Measurements from ENCODE around the gene RUNX1.
"Not testable (repeated sequence)": the region's sequence is repeated elsewhere in the genome, so short reads cannot be mapped to it uniquely, and the experiment has no call there.

The RUNX1 gene

DNA sequence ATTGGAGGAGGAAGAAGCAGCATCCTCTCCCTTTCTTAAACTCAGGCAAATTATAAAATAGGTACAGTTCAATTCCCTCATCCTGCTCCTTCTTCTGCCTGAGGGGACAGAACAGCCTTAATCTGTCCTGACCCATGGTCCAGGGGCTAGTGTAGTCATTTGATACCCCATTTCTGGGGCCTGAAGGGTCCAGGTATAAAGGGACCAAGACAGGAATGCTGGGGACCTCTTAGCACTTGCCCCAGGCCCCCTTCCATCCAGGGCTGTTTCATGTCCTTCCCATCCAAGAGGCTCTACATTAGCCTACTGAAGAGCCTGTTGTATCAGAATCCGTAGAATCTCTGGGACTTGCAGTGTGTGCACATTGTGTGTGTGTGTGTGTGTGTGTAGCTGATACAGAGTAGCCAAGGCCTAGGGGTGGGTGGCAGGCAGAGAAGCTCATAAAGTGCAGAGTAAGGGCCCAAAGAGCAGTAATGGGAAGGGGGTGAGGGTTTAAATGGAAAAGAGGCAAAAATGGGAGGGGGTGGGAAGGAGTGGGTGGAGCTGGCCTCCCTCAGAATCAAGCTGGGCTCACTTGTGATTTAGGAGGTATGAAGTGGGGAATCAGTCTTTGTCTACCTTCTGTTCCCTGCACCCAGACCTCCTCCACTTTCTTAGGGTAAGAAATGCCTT is 32.4 kb downstream of the RUNX1 start:
- no peak for DNase-seq (ENCODE audit: low spot score)

DNA sequence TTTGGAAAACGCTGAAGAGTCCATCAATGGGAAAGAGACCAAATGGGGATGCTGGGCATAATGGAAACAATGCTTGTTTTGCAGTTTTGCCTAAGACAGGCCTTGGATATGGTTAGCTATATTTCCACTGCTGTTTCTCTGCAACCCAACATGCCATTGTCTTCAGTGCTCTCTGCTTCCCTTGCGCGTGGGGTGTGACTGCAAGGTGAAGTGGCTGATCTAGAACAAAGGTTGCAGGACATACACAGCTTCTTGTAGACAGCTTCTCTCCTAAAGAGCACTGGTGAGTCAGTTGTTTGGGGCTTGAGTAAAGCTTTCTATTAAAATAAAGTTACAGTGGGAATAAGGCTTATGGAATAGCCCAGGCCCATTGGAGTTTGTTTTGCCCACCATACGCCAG is 33.0 kb downstream of the RUNX1 start:
- no peak for DNase-seq (ENCODE audit: low spot score)

DNA sequence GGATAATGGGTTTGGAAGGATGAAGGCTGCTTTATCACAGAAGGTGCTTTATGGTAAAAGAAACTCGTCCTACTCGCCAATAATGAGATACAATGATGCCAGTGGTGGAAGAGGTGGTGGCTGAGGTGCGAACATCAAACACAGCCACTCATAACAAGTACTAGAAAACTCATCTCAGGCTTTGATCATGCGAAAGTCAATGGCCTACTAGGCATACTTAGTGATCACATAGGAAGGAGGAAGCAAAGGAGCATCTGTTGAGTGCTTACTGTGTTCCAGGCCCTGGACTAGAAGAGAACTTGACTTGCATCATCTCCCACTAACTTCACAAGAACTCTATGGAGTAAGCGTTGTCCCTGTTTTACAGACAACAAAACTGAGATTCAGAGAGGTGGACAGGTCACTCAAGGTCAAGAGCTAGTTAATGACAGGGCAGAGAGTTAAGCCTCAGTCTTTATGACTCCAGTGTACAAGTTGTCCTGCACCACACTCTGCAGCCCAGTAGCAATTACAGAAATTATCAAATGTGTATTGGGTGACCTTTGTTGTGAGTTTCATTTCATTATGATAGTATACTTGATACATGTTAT is 33.6 kb downstream of the RUNX1 start:
- DNase-seq (ENCODE audit: low spot score), result no peak

DNA sequence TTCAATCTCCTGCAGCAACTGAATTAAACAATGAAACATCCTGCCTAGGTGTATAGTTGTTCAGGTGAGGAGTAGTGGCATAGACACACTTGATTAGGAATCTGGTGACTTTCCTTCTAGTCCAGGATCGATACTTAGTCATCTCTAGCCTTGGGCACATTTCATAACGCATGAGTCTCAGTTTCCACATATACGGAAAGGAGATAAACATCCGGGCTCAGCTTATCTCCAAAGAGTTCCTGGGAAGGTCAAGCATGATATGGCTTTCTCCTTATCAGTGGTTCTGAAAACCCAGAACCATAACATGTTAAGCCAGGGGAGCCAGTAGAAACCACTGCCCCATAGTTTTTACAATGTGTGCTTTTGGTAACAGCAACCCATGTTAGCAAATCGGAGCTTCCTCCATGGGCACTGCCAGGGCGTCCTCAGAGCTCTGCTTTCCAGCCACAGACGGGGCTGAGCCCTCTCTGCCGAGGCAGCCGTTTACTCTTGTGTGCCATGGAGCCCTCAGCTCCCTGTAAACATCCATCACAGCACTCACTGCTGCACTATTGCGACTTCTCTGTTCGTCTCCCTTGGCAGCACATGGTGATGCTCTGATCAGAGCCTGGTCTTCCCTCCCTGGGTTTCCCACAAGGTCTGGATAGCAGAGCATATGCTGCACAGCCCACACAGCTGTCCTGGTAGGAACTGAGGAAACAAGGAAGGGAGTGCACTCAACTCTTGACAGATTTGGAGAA is 34.6 kb downstream of the RUNX1 start:
- DNase-seq (ENCODE audit: low spot score), result no peak

DNA sequence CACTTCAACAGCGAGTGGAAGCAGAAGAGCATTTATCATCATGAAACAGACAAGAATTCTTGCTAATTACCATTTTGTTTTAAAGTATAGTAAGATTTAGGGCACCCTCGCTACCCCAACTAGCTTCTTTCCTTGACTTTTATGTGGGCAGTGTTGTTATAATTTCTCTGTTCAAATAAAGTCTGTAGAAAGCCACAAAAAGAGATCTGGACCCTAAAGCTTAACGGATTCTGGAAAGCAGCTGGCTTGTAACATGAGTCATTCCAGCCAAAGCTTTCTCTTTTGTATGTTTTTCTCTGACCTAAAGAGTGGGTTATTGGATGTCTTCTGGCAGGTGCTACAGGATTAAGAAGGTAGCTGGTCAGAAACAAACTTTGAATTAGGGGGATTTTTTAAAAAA is 37.4 kb downstream of the RUNX1 start:
- no peak for DNase-seq (ENCODE audit: low spot score)

DNA sequence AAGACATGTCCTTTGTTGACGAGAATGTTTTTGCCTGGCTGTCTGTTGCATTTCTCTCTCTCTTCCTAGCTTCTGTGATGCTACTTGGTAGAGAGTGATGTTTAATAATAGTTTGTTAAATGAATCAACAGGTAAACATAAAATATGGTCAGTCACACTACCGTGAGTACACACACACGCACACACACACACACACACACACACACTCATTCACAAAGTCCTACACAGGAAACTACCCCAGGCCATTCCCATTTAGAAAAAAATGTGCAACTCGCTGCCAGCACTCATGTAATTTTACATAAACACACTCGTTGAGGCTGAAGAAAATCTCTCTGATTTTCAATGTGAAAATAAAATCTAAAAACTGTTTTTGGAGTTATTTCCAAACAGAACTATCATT is 38.7 kb downstream of the RUNX1 start:
- no peak for DNase-seq (ENCODE audit: low spot score)

DNA sequence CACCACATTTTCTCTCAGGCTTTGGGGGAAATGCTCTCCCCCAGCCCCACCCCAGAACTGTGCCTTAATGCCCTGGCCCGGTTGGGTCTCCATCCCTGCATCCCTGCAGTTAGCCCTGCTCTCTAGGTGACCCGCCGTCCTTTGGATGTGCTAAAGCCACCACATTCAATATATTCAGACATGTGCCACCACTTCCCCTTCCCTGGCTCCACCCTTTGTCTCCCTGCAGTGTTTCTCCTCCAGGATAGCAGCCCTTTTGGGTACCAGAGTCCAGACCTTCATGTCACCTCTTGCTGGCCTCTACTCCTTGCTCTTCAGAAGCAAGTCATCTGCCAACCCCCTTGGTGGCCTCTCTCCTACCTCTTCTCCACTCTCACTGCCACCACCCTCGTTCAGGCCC is 41.8 kb downstream of the RUNX1 start:
- no peak for DNase-seq (ENCODE audit: low spot score)

DNA sequence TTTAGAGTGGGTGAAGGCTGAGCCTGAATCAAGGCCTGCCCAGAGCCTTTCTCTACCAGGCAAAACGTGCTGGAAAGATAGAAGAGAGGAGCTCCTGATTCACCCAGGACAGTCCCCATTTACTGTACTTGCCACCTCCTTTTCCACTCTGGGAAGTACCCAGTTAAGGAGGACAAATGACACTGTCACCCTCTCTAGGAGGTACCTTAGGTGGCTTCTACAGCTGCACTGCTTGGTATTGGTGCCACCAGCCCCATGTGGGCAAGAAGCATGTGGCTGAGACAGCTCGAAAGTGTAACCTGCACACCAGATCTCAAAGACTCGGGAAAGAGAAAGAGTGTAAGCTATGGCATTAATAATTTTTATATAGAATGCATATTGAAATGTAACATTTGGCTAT is 42.3 kb downstream of the RUNX1 start:
- DNase-seq (ENCODE audit: low spot score), result no peak

DNA sequence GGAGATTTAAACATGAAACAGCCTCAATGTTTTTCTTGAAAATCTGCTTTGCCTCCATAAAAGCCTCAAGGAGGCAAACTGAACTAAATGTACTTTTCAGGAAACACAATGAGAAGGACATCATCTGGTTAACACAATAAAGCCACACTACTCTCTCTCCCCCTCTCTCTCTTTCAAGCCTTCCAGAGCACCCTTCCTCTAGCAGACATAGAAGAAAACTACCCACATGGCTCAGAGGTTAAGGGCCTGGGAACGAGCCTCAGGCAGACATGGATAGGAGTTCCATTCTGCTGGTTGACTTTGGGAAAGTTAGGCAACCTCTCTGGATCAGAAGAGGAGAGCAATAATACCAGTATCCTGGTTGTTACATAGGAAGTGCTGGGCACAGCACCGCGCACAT is 42.9 kb downstream of the RUNX1 start:
- DNase-seq (ENCODE audit: low spot score), result no peak

DNA sequence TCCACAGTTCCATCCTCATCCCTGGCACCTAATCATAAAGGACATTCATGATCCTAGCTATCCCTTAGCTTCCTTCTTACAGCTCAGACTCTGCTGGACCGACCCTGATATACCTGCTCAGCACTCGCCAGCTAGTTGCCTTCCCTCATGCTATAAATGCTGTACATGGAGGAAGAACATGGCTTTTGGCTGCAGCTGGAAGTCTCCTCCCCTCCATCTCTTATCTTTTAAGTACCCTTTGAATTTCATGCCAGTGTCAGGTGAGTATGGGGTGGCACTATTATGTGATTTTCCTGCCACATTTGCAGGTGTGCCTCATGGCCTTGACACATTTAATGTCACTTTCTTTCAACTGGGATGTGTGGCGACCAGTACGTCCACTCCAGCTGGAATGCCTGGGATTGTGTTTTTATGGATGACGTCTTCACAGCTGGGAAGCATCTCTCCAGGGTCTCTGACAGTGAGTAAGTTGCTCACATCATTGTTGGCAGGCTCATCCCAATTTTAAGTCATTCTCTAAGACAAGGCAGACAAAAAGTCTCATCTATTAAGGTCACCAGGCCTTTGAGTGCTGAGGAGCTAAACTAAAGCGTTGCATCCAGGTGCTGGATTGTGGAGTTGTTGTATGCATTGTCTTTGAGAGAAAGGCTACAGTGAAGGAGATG is 43.4 kb downstream of the RUNX1 start:
- no peak for DNase-seq (ENCODE audit: low spot score)

DNA sequence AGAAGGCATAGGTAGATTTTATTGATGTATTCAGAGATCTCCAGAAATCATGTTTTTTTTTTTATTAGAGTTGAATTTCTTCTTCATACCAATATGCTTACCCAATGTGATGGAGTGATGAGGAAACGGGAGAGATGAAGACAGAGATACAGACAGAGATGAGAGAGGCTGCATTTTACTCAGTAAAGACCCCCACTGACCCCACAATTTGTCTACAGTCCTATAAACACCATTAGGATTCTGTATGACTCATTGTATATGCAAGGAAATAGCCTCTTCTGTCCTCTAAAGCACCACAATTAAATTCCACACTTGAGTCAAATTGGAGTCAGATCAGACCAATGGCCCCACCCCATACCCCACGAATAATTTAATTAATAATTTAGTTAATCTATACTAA is 44.0 kb downstream of the RUNX1 start:
- DNase-seq (ENCODE audit: low spot score), result no peak

DNA sequence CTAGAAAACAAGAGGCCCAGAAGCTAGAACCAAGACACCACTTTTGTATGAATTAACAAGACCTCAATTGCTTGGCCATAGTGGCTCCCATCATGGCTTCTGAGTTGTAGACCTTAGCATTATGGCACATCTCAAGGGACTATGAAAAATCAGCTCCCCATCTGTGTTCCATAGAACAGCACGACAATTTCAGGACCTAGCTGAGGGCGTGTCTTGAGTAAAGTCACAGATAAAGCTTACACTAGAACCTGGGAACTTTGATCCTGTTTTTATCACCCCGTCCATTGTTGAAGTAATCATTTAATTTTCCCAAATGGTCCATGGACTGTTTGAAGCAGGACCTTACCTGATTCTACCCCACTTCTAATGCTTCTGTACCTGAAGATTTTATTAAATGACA is 44.8 kb downstream of the RUNX1 start:
- no peak for DNase-seq (ENCODE audit: low spot score)

DNA sequence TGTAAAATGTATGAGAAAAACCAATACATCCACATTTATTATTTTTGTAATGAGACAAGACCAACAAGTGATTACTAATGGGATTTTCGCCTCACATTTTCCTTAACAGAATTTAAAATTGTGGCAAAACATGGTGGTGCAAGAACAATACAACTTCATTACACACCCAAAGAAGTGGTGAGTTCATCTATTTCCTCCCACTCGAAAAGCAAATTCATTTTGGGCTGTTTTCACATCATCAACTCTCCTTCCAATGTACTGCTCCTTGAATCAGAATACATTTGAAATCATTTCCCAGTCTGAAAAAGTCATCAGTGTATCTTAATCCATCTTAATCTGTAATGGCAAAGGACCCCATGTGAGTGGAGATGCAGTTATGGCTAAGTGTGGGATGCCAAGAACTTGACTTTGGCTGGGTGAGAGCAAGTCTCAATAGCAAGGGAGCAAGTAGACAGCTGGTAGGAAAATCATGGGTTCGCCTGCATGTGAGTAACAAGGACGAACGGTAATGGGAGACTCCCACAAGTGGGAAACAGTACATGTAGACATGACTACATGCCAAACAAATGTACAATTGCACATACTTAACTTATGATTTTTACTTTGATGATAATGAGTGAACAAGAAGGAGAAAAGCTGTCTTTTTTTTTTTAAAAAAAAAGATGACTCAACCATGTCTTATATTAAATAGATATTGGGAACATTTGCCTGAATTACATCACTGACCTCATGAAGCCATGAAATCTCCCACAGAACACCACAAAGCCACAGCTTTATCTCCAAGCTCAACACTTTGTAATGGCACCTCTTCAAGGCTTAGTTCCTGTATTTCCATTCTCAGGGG is 46.0 kb downstream of the RUNX1 start:
- no peak for DNase-seq (ENCODE audit: low spot score)

DNA sequence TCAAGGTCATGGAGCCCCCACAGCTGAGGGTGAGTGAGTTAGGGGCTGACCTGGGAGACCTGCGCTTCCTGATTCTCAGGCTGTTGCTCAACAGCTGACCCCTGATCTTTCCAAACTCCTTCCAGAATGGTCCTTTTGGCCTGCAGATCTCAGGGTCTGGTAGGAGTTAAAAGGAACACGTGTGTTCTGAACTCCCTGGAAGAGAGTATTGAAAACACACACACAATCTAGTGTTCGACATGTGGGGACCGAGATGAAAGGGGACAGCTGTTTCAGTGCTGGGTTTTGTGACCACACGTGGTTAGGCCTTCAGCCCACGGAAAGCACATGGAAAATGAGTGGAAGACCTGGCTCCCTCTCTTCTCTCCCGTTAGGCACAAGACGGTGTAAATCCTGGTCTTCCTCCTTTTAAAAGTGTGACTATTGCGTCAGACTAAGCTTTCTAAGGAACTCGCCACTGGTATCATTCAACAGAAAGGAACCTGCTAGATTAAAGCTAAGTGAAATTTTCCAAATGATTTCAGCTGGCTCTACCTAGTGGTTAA is 49.6 kb downstream of the RUNX1 start:
- no peak for DNase-seq (ENCODE audit: low spot score)

DNA sequence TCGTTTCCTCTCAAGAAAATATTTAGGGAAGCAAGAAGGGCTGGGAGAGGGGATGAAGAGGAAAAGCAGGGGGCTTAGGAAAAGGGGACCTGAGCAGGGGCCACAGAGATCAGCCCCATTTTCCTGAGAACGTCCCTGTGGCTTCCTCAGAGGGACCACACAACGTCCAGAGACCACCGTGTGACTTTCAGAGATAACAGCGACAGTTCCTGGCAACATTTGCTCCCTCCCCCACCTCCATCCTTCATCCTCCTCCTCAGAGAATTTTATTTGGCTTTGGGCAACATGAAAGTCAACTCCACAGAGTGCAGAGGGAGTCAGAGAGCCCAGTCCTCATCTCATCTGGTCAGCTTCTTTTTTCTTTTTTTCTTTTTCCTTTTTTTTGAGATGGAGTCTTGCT is 50.9 kb downstream of the RUNX1 start:
- DNase-seq (ENCODE audit: low spot score), result no peak

DNA sequence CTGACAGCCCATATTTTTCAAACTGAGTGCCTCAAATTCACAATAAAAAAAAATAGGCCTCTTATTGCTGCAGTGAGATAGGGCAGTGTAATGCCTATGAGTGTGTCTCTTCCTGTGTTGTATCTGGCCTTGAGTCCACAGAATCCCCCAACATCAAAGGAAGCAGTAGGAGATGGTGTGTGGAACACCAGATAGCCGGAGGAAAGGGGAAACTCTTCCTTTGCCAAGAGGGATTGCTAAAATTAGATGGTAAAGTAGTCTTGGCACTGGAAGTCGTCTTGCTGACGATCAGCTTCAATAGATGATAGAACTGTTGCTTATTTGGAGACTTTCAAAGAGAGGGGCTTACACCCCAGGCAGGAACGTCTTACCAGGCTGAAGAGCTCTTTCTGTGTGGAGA is 51.8 kb downstream of the RUNX1 start:
- DNase-seq (ENCODE audit: low spot score), result no peak

DNA sequence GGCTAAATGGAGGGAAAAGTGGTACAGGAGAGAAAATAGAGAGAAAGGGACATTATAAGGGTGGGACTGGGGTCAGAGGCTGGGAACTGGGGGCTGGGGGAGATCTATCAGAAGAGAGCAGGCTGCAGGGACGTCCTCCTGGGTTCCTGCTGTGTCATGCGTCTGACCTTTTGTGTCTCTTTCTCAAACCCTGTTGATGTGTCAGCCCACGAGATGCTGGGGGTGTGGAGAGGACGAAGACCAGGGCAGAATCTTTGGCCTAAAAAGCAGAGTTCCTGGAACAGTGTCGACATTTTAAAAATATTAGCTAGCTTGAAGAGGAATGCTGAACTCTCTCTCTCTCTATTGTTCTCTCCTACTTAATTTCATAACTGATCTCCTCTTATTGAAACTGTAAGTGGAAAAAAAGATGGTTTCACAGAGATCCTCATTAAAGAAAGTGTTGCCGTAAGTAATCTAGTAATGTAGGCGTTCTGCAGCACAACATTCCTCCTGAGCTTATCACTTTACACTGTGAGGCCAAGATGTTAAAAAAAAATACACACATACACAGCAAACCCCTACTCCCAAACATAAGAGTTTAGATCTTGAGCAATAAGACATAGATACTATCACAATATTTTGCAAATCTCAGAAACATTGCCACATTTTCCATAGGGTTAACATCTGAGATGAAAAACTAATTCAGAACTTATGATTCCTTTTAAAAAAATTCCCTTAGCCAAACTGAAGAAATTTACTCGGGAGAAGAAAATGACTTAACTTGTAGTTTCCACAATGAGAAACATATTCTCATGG is 52.6 kb downstream of the RUNX1 start:
- DNase-seq (ENCODE audit: low spot score), result no peak

DNA sequence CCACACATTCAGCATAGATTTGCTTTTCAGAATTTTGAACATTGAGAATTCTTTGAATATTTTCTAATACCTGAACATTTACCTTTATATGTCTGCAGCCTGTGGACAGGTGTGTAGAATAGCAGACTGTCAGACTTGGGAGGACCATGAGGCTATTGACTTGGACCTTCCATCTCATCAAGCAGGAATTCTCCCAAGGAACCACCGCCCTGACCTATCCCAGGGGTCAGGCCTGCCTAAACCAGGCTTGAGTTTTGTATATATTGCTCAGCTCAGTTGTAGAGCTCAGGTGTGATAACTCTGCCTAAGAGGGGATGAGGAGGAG is 53.2 kb downstream of the RUNX1 start:
- no peak for DNase-seq (ENCODE audit: low spot score)

DNA sequence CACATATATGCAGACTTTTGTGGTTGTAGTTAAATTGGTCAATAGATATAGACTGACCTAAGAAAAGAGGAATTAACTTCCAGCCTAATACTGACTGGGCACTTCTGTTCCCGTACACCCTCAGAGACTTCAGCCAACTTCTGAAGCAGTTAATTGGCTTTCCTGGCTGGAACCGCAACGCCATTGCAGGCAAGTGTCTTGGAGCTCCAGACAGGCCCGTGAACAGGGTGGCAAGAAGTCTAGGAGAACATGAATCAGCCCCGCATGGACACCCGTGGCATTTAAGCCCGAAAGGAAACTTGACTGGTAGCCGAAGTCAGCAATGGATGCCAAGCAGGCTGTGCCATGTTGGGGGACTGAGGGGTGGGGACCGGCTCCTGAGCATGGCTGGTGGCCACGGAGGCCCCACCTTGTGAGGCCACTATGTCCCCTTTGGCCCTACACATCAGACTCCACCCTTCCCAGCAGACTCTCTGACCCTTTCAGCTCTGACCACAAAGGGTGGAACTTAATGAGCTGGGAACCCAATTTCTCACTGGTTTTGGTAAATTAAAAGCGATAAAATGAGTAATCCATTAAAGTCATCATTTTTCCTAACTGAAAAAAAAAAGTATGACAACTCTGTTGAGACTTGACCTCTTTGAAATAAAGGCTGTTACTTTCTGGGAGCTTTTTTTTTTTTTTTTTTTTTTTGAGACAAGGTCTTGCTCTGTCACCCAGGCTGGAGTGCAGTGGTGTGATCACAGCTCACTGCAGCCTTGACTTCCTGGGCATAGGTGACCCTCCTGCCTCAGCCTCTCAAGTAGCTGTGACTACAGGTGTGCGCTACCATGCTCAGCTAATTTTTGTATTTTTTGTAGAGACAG is 54.1 kb downstream of the RUNX1 start:
- no peak for DNase-seq (ENCODE audit: low spot score)

DNA sequence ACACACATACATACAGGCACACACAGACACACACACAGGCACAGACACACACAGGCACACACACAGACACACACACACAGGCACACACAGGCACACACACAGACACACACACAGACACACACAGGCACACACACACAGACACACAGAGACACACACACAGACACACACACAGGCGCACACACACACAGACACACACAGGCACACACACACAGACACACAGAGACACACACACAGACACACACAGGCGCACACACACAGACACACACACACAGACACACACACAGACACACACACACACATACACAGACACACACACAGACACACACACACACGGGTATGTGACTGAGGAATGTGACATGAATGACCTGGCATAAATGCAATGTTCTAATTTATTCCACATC is 55.6 kb downstream of the RUNX1 start:
- DNase-seq (ENCODE audit: low spot score), result not testable (repeated sequence)
